ENCODE results near the gene RPL39L.

The RPL39L gene

DNA sequence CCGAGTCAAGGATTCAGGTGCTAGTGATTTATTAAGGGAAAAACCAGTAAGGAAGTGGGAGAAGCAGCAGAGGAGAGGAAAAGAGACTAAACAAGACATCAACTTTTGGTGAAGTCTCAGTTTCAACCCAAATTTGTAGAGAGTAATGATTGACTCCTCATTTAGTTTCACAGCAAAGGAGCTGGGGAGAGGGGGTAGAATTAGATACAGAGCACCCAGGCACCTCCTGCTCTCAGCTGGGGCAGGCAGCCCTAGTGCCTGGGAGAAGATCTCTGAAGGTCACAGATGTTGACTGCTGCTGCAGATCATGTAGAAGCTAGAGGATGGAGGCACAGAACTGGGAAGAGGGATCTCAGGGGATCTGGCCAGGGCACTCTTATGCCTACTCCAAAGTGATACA, 29.1 kb downstream of the RPL39L start:
- no peaks in the 10 kb centered on the region for H3K9me3 ChIP-seq (ENCODE audit: insufficient read depth, low read length)
- no peaks in the 10 kb centered on the region for H4K20me1 ChIP-seq (ENCODE audit: insufficient read depth, low read length)
- no peak overlapping the region for H3K27ac ChIP-seq (ENCODE audit: low read length)
- H3K27me3 ChIP-seq (ENCODE audit: low read depth, low read length): no peaks in the 10 kb centered on the region
- TF ChIP-seq EZH2phosphoT487 (IDR thresholded peaks at IDR 0.05; ENCODE audit: low read depth): no peak
- TF ChIP-seq, protein P1, sequence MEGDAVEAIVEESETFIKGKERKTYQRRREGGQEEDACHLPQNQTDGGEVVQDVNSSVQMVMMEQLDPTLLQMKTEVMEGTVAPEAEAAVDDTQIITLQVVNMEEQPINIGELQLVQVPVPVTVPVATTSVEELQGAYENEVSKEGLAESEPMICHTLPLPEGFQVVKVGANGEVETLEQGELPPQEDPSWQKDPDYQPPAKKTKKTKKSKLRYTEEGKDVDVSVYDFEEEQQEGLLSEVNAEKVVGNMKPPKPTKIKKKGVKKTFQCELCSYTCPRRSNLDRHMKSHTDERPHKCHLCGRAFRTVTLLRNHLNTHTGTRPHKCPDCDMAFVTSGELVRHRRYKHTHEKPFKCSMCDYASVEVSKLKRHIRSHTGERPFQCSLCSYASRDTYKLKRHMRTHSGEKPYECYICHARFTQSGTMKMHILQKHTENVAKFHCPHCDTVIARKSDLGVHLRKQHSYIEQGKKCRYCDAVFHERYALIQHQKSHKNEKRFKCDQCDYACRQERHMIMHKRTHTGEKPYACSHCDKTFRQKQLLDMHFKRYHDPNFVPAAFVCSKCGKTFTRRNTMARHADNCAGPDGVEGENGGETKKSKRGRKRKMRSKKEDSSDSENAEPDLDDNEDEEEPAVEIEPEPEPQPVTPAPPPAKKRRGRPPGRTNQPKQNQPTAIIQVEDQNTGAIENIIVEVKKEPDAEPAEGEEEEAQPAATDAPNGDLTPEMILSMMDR (IDR thresholded peaks at IDR 0.05; ENCODE audit: low read depth, low read length): no peak
- H3K4me3 ChIP-seq (ENCODE audit: low read length): no peak overlapping the region
- H3K4me2 ChIP-seq (ENCODE audit: low read length): peak overlapping the region; percentile 27
- H3K79me2 ChIP-seq (ENCODE audit: low read length): no peaks in the 10 kb centered on the region
- H3K9ac ChIP-seq (ENCODE audit: low read length): no peak overlapping the region
- H2AFZ ChIP-seq (ENCODE audit: low read depth, low read length): no peak overlapping the region
- H3K36me3 ChIP-seq (replicated peaks; ENCODE audit: low read depth, low read length): no peaks in the 10 kb centered on the region
- peaks cover 21% of the 10 kb centered on the region for H3K4me1 ChIP-seq (ENCODE audit: low read length)

DNA sequence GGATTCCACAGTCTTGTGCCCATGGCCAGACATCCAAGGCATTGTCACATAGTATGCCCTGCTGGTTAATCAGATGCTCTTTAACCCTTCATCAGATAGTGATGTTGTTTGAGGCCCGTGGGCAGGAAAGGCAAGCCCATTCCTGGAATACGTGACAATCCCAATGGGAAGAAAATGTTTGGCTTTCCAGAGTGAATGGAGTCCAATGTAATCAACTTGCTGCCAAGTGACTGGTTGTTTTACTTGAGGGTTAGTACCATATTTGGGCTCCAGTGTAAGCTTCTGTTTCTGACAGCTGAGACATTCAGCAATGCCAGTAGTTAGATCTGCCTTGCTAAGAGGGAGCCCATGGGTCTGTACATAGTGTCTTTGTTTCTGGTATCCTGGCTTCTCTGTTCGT, 31.3 kb downstream of the RPL39L start:
- Histone ChIP-seq H2AFZ (ENCODE audit: low read depth, low read length) (no peak overlapping the region), H3K79me2 (ENCODE audit: low read length) (no peaks in the 10 kb centered on the region), H3K9ac (ENCODE audit: low read length) (no peak overlapping the region), H3K4me3 (ENCODE audit: low read length) (no peak overlapping the region), H3K4me1 (ENCODE audit: low read length) (peaks cover 19% of the 10 kb centered on the region), H3K9me3 (ENCODE audit: insufficient read depth, low read length) (no peaks in the 10 kb centered on the region), H3K27ac (ENCODE audit: low read length) (no peak overlapping the region), H3K36me3 (replicated peaks; ENCODE audit: low read depth, low read length) (no peaks in the 10 kb centered on the region), H3K4me2 (ENCODE audit: low read length) (no peak overlapping the region), H3K27me3 (ENCODE audit: low read depth, low read length) (no peaks in the 10 kb centered on the region), H4K20me1 (ENCODE audit: insufficient read depth, low read length) (no peaks in the 10 kb centered on the region)
- TF ChIP-seq EZH2phosphoT487 (IDR thresholded peaks at IDR 0.05; ENCODE audit: low read depth): no peak
- TF ChIP-seq, protein P1 (IDR thresholded peaks at IDR 0.05; ENCODE audit: low read depth, low read length): no peak

DNA sequence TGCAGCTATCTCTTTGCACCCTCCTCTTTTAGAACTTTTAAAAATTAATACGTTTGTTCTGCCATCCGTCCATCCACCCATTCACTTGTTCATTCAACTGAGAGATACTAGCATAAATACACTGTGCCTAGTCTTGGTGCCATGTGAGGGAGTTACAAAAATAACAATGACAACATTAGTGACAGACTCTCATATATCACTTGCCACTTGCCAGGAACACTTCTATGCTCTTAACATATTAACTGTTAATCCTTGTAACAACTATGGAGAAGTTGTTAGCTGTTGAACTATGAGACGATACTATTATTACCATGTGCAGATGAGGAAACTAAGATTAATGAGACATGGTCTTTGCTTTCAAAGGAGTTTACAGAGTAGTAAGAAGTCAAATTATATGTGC, 33.6 kb downstream of the RPL39L start:
- H3K27ac ChIP-seq (ENCODE audit: low read length): no peak overlapping the region
- no peaks in the 10 kb centered on the region for H3K36me3 ChIP-seq (replicated peaks; ENCODE audit: low read depth, low read length)

DNA sequence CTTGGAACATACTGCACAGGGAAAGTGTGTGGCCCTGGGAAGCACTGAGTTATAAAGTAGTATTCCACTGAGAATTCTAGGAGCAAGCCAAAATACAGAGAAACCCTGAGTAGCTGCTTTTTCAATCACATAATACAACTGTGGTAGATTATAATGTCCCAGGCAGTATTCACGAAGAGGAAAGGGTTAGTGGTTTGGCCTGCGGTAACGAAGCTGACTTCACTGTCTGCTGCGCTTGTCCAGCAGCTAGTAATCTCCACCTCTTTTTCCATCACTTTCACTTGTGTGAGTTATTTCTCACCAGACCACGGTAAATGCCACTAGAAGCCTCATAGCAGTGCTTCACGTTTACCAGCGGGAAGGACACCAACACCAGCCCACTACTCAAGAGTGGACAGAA, 34.4 kb downstream of the RPL39L start:
- Histone ChIP-seq H3K4me1 (ENCODE audit: low read length) (peaks cover 18% of the 10 kb centered on the region), H3K27me3 (ENCODE audit: low read depth, low read length) (no peaks in the 10 kb centered on the region), H3K9me3 (ENCODE audit: insufficient read depth, low read length) (no peaks in the 10 kb centered on the region), H4K20me1 (ENCODE audit: insufficient read depth, low read length) (no peaks in the 10 kb centered on the region), H3K9ac (ENCODE audit: low read length) (no peak overlapping the region), H3K4me3 (ENCODE audit: low read length) (no peak overlapping the region), H3K36me3 (replicated peaks; ENCODE audit: low read depth, low read length) (no peaks in the 10 kb centered on the region), H3K27ac (ENCODE audit: low read length) (no peak overlapping the region), H3K79me2 (ENCODE audit: low read length) (no peaks in the 10 kb centered on the region), H3K4me2 (ENCODE audit: low read length) (no peak overlapping the region), H2AFZ (ENCODE audit: low read depth, low read length) (no peak overlapping the region)
- no peak for TF ChIP-seq EZH2phosphoT487 (IDR thresholded peaks at IDR 0.05; ENCODE audit: low read depth)

More for the DNA sequence above, 33.6 kb downstream of the RPL39L start:
- H3K4me3 ChIP-seq (ENCODE audit: low read length): no peak overlapping the region
- H3K79me2 ChIP-seq (ENCODE audit: low read length): no peaks in the 10 kb centered on the region
- H4K20me1 ChIP-seq (ENCODE audit: insufficient read depth, low read length): no peaks in the 10 kb centered on the region
- H3K4me1 ChIP-seq (ENCODE audit: low read length): peaks cover 26% of the 10 kb centered on the region
- no peak overlapping the region for H2AFZ ChIP-seq (ENCODE audit: low read depth, low read length)
- no peak overlapping the region for H3K9ac ChIP-seq (ENCODE audit: low read length)
- no peaks in the 10 kb centered on the region for H3K27me3 ChIP-seq (ENCODE audit: low read depth, low read length)
- no peaks in the 10 kb centered on the region for H3K9me3 ChIP-seq (ENCODE audit: insufficient read depth, low read length)
- TF ChIP-seq, protein P1 (IDR thresholded peaks at IDR 0.05; ENCODE audit: low read depth, low read length): no peak
- TF ChIP-seq EZH2phosphoT487 (IDR thresholded peaks at IDR 0.05; ENCODE audit: low read depth): no peak
- no peak overlapping the region for H3K4me2 ChIP-seq (ENCODE audit: low read length)

DNA sequence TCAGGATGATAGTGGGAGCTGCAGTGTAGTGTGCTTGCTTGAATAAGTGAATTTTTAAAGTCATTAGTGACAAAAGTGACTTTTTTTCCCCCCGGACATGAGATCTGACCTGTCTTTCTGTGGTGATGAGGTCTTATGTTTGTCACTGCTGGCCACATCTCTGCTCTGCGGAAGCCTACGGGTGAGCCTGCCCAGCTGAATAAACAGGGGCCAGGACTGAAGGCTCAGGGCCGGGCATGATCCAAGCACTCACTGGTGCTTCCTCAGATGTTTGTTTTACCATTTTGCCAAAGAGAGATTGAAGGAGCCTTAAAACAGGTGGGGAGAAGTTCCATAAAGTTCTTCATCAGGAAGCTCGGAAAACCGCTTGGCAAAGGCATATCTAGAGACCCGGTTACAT, 35.0 kb downstream of the RPL39L start:
- Histone ChIP-seq H3K79me2 (ENCODE audit: low read length) (no peaks in the 10 kb centered on the region), H3K9ac (ENCODE audit: low read length) (no peak overlapping the region), H3K4me2 (ENCODE audit: low read length) (no peak overlapping the region), H4K20me1 (ENCODE audit: insufficient read depth, low read length) (no peaks in the 10 kb centered on the region), H3K4me3 (ENCODE audit: low read length) (no peak overlapping the region), H2AFZ (ENCODE audit: low read depth, low read length) (no peak overlapping the region), H3K27me3 (ENCODE audit: low read depth, low read length) (no peaks in the 10 kb centered on the region), H3K4me1 (ENCODE audit: low read length) (peaks cover 12% of the 10 kb centered on the region), H3K36me3 (replicated peaks; ENCODE audit: low read depth, low read length) (no peaks in the 10 kb centered on the region), H3K27ac (ENCODE audit: low read length) (no peak overlapping the region), H3K9me3 (ENCODE audit: insufficient read depth, low read length) (no peaks in the 10 kb centered on the region)
- TF ChIP-seq, protein P1 (IDR thresholded peaks at IDR 0.05; ENCODE audit: low read depth, low read length): no peak
- no peak for TF ChIP-seq EZH2phosphoT487 (IDR thresholded peaks at IDR 0.05; ENCODE audit: low read depth)

All from OCI-LY3 (cell line).